Right atrium auricular region (tissue), 2 donors: ENCODE measurements around the gene KAT2A. TPM values are rescaled to one million over a fixed set of nuclear protein-coding genes. Genes with fewer than 3 reads are reported as not detected.

Experiments
- DNase-seq: peaks from one replicate; pipeline ENCODE4 v3.0.0-alpha.2; 2019; ENCODE audit warnings: low spot score
- H3K27ac ChIP-seq, 2 donors: fragments of 200-600 bp; sonication (generic); 1 replicate in 1 of 2; 2 replicates in 1 of 2; pipeline ENCODE4 v1.5.1; 2016 to 2019
- H3K27me3 ChIP-seq, 2 donors: fragments of 200-600 bp; sonication (generic); one replicate each; pipeline versions ENCODE4 v1.5.1 to v1.6.0; 2017 to 2019
- H3K36me3 ChIP-seq: fragments of 200-600 bp; sonication (generic); one replicate; pipeline ENCODE4 v1.5.1; 2016
- H3K4me1 ChIP-seq, 2 donors: fragments of 200-600 bp; sonication (generic); one replicate each; pipeline versions ENCODE4 v1.5.1 to v1.6.0; 2017 to 2019
- H3K4me3 ChIP-seq, 2 donors: fragments of 200-600 bp; sonication (generic); 1 replicate in 1 of 2; 2 replicates in 1 of 2; pipeline ENCODE4 v1.5.1; 2017 to 2019; ENCODE audit warnings: mild to moderate bottlenecking in 1 of 2, moderate library complexity in 1 of 2
- H3K9me3 ChIP-seq, 2 donors: fragments of 200-600 bp; sonication (generic); one replicate each; pipeline ENCODE4 v1.5.1; 2019
- CTCF ChIP-seq, 2 donors: fragments of 200-600 bp; sonication (generic); IDR thresholded peaks; one replicate each; pipeline ENCODE4 v1.5.1; 2019; ENCODE audit warnings: antibody characterized with exemption in 2 of 2
- total RNA-seq, 2 donors: library from RNA; depleted of rRNA; stranded (reverse); fragments of >200 nt; gene quantifications; one replicate each; pipeline ENCODE4 v1.1.0, GENCODE V29; 2016

The KAT2A gene
- total RNA-seq, 2 donors from 2014 or later: 11.3 to 11.4 TPM

GRCh38 chr17:42116705-42117396, 4.3 kb downstream of the KAT2A start:
- Histone ChIP-seq H3K27ac (no peak overlapping the region), H3K4me3 (no peak overlapping the region), H3K4me1 (peaks cover 0 to 30% of the 10 kb centered on the region in 2 donors), H3K9me3 (no peaks in the 10 kb centered on the region), H3K36me3 (peaks cover 20% of the 10 kb centered on the region), H3K27me3 (no peaks in the 10 kb centered on the region)
- TF ChIP-seq CTCF (IDR thresholded peaks at IDR 0.05): peak; percentile 72 to 86
- peak; percentile 90 for DNase-seq

GRCh38 chr17:42114118-42114517, 7.0 kb downstream of the KAT2A start:
- Histone ChIP-seq H3K4me3 (no peak overlapping the region), H3K27me3 (no peaks in the 10 kb centered on the region), H3K9me3 (no peaks in the 10 kb centered on the region), H3K36me3 (peaks cover 14% of the 10 kb centered on the region), H3K4me1 (peaks cover 0 to 22% of the 10 kb centered on the region in 2 donors), H3K27ac (no peak overlapping the region)
- no peak for TF ChIP-seq CTCF (IDR thresholded peaks at IDR 0.05)
- DNase-seq: no peak

GRCh38 chr17:42113293-42114069, 7.7 kb downstream of the KAT2A start:
- no peak for DNase-seq
- no peak overlapping the region for H3K4me3 ChIP-seq

GRCh38 chr17:42112552-42113176, 8.5 kb downstream of the KAT2A start, which contains the start of gene DHX58:
Gene DHX58, minus strand, starts transcription at chr17:42112714. Its CDS starts 822 bp downstream, at chr17:42111892.
- peak; percentile 84 for DNase-seq
- no peak for TF ChIP-seq CTCF (IDR thresholded peaks at IDR 0.05)
- Histone ChIP-seq H3K4me3 (peak within 1 kb of the TSS; percentile 50 to 63), H3K27me3 (no peaks in the 10 kb centered on the region), H3K36me3 (peaks cover 9% of the 10 kb centered on the region), H3K4me1 (peaks cover 0 to 26% of the 10 kb centered on the region in 2 donors), H3K9me3 (no peaks in the 10 kb centered on the region), H3K27ac (peak within 1 kb of the TSS; percentile 82 to 84)

More at GRCh38 chr17:42113293-42114069, 7.7 kb downstream of the KAT2A start:
- Histone ChIP-seq H3K27ac (peak overlapping the region; percentile 82 to 84), H3K9me3 (no peaks in the 10 kb centered on the region), H3K36me3 (peaks cover 9% of the 10 kb centered on the region), H3K27me3 (no peaks in the 10 kb centered on the region), H3K4me1 (peaks cover 0 to 22% of the 10 kb centered on the region in 2 donors)
- no peak for TF ChIP-seq CTCF (IDR thresholded peaks at IDR 0.05)

GRCh38 chr17:42111871-42112551, 9.2 kb downstream of the KAT2A start:
- no peak for TF ChIP-seq CTCF (IDR thresholded peaks at IDR 0.05)
- Histone ChIP-seq H3K27me3 (no peaks in the 10 kb centered on the region), H3K27ac (peak overlapping the region; percentile 82 to 84), H3K36me3 (peaks cover 2% of the 10 kb centered on the region), H3K4me1 (peaks cover 0 to 26% of the 10 kb centered on the region in 2 donors), H3K4me3 (peak overlapping the region; percentile 50 to 63), H3K9me3 (no peaks in the 10 kb centered on the region)
- DNase-seq: no peak
